Left ventricle myocardium inferior (tissue), 1 donor: Measurements from ENCODE around the gene RPS6KA2. TPM values are rescaled to one million over a fixed set of nuclear protein-coding genes. Genes with fewer than 3 reads are reported as not detected.

Experiments
- DNase-seq: peaks from one replicate; pipeline ENCODE4 v3.0.0-alpha.2; 2020
- H3K27ac ChIP-seq: fragments of 200-600 bp; replicated peaks from 2 replicates; pipeline ENCODE4 v1.8.0; 2021
- H3K27me3 ChIP-seq: fragments of 200-600 bp; 2 replicates; pipeline ENCODE4 v1.8.0; 2021; ENCODE audit warnings: low read depth
- H3K36me3 ChIP-seq: fragments of 200-600 bp; 2 replicates; pipeline ENCODE4 v1.8.0; 2021
- H3K4me1 ChIP-seq: fragments of 200-600 bp; 2 replicates; pipeline ENCODE4 v1.8.0; 2021
- H3K4me3 ChIP-seq: fragments of 200-600 bp; 2 replicates; pipeline ENCODE4 v1.8.0; 2021; ENCODE audit warnings: mild to moderate bottlenecking, moderate library complexity
- H3K9me3 ChIP-seq: fragments of 200-600 bp; replicated peaks from 2 replicates; pipeline ENCODE4 v1.8.0; 2021
- intact Hi-C: fragments of 100-400 bp; cut with micrococcal nuclease; formaldehyde crosslinking; loops from one replicate; pipeline ENCODE4 v1.11.0; 2022
- total RNA-seq: library from RNA; stranded (reverse); fragmentation: NEBNext Ultra II Directional; extraction: Animal tissue kit (Norgen Biotek cat#: 25700); gene quantifications from one replicate; pipeline ENCODE4 v1.2.1, GENCODE V29; 2021
- TF ChIP-seq, protein P1 (sequence below): fragments of 200-600 bp; IDR thresholded peaks from 2 replicates; pipeline ENCODE4 v1.8.0; 2021; ENCODE audit warnings: antibody characterized with exemption, mild to moderate bottlenecking, borderline replicate concordance
- donor health status: DM: no; HTN: yes; CAD: no; lungs with severe emphysema.

The RPS6KA2 gene
- total RNA-seq, 1 donor from 2014 or later, result 77.2 TPM

DNA sequence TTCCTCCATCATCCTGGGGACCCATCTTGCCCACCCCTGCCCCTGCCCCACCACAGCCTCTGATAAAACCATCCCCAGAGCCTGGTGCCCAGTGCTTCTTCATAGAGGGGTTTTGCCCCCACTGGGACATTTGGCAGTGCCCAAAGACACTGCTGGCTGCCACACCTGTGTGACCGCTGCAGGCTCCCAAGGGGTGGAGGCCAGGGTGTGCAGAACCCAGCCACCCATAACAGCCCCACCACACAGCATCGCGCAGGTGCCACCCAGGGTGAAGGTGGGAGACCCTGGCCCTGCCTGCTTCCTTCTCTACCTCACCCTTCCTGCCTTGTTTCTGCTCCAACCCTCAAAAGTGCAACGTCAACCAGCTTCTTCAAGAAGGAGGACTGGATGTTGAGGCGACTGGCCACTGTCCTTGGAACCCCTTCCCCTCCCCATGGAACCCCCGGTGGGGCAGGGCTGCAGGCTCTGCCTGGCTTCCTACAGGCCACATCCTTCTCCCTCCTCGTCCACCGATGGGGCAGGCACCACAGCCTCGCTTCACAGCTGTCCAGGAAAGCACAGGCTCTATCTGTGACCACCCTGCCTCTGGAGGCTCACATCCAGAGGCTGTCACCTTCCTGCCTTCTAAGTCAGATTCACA is 165.1 kb downstream of the RPS6KA2 start:
- Histone ChIP-seq H3K9me3 (no peaks in the 10 kb centered on the region), H3K4me1 (peaks cover 23% of the 10 kb centered on the region), H3K36me3 (peaks cover 52% of the 10 kb centered on the region), H3K27me3 (no peaks in the 10 kb centered on the region), H3K27ac (no peak overlapping the region), H3K4me3 (no peak overlapping the region)
- DNase-seq, result no peak
- TF ChIP-seq, protein P1, sequence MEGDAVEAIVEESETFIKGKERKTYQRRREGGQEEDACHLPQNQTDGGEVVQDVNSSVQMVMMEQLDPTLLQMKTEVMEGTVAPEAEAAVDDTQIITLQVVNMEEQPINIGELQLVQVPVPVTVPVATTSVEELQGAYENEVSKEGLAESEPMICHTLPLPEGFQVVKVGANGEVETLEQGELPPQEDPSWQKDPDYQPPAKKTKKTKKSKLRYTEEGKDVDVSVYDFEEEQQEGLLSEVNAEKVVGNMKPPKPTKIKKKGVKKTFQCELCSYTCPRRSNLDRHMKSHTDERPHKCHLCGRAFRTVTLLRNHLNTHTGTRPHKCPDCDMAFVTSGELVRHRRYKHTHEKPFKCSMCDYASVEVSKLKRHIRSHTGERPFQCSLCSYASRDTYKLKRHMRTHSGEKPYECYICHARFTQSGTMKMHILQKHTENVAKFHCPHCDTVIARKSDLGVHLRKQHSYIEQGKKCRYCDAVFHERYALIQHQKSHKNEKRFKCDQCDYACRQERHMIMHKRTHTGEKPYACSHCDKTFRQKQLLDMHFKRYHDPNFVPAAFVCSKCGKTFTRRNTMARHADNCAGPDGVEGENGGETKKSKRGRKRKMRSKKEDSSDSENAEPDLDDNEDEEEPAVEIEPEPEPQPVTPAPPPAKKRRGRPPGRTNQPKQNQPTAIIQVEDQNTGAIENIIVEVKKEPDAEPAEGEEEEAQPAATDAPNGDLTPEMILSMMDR, result no peak
- intact Hi-C loops, result no loop called here

DNA sequence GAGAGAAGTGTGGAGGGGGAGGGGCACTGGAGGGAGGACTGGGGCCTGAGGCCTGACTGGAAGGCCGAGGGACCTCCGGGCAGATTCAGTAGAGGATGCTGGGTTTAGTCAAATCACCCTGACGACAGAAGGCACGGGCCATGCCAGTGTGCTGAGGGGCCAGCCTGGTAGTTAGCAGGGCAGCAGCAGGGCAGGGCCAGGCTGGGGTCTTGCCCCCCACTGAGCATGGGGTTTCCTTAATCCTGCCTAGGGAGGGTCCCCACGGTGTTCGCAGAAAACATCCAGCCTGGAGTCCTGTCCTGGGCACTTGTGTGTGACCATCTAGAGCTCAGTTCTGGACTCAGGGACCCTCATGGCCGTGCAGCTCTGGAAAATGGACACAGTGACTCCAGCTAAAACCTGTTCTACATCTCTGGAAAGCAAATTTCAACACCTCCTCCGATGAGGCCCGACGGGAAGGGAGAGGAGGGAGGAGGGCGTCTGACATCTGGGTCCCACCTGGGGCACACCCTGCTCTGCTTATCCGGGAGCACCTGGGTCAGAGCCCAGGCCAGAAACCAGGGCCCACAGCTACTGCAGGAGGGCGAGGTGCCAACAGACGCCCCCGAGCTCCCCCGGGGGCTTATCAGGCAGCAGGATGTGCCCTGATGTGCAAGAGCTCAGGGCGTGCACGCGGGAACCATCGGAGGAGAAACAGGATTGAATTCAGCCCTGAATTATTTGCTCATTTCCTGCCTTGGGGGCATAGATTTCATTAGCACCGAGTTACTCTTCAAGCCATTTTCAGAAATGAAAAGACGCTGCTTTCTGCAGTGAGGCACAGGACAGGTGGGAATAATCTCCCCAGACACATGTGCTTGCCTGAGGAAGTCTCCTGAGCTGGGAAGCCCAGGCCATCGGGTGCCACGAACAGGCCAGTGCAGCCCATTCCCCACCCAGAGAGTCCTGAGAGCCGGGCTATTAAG is 166.3 kb downstream of the RPS6KA2 start:
- TF ChIP-seq, protein P1, result no peak
- peak overlapping the region; percentile 30 for H3K27ac ChIP-seq
- no peak overlapping the region for H3K4me3 ChIP-seq
- no peaks in the 10 kb centered on the region for H3K27me3 ChIP-seq
- intact Hi-C loops, result no loop called here
- DNase-seq, result no peak
- peaks cover 53% of the 10 kb centered on the region for H3K36me3 ChIP-seq
- H3K9me3 ChIP-seq, result no peaks in the 10 kb centered on the region
- peaks cover 34% of the 10 kb centered on the region for H3K4me1 ChIP-seq

DNA sequence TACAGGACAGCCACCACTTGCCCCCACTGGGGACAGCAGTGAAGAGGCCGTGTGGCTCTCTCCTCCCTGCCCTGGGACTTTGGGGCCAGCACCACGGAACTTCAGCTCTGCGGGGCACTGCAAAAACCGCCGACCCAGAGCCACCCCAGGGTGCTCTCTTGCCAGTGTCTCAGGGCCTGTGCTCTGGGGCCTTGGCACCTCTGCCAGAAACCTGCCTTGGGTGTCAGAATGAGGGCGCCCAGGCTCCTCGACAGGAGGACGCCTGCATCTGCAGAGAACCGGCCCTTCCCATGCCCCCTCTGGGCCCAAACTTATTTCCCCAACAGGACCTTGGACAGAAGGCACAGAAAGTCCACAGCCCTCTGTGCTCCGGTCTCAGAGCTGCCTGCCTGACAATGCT is 167.1 kb downstream of the RPS6KA2 start:
- H3K9me3 ChIP-seq, result no peaks in the 10 kb centered on the region
- H3K4me3 ChIP-seq, result no peak overlapping the region
- peaks cover 35% of the 10 kb centered on the region for H3K4me1 ChIP-seq
- peaks cover 55% of the 10 kb centered on the region for H3K36me3 ChIP-seq
- TF ChIP-seq, protein P1, result no peak
- H3K27ac ChIP-seq, result no peak overlapping the region
- intact Hi-C loops, result no loop called here
- DNase-seq, result no peak
- no peaks in the 10 kb centered on the region for H3K27me3 ChIP-seq

DNA sequence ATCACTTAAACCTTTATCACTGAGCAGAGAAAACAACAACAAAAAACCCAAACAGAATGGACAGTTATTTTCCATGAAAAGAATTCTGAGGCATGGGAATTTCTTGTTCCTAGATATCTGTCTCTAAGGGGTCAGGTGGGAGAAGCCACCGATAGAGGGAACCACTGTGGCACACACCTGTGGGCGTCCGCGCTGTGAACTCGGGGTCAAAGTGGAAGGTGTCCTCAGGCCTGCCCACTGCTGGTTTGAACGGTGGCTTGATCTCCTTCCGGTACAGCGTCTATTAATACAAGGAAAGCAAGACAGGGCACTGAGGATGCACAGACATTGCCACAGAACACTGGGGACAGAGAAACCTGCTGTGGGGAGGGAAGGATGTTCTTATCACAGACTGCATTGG is 167.8 kb downstream of the RPS6KA2 start:
- intact Hi-C loops, result no loop called here
- no peak for DNase-seq
- TF ChIP-seq, protein P1, result no peak
- Histone ChIP-seq H3K4me3 (no peak overlapping the region), H3K27me3 (no peaks in the 10 kb centered on the region), H3K9me3 (no peaks in the 10 kb centered on the region), H3K4me1 (peaks cover 35% of the 10 kb centered on the region), H3K36me3 (peaks cover 50% of the 10 kb centered on the region), H3K27ac (no peak overlapping the region)

DNA sequence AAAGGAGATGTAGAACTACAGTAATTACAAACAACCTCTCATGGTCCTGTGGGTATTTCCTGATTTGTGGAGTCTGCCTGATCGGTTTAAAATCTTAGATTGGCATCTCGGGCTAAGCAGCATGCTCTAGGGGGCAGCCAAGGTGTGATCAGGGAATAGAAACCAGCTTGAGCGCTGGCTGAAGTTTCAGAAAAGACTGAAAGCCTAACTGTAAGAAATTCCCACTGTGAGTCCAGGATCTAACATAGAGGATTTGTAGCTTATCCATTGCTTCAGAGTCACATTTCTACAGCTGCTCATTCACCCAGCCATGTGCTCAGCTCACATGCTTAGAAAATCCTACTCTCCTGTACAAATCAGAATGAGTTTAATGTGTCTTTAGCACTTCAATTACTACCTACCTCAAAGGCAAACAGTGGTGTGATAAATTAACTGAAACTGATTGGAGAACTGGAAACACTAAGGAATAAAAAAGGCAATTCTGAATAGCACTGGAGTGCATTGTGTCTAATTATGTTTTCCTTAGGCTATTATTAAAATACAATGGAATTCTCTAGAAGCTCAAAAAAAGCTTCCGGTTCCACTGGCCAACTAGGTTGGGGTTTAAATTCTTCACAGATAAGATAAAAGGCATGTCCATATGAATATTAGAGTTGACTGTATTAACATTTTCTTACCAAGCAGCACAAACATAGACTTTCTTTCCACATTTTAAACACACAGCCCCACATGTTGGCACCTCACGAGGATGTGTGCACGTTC is 170.5 kb downstream of the RPS6KA2 start:
- peaks cover 31% of the 10 kb centered on the region for H3K36me3 ChIP-seq
- H3K9me3 ChIP-seq, result no peaks in the 10 kb centered on the region
- H3K4me1 ChIP-seq, result peaks cover 27% of the 10 kb centered on the region
- H3K27ac ChIP-seq, result peak overlapping the region; percentile 65
- TF ChIP-seq, protein P1, result peak; percentile 40
- H3K27me3 ChIP-seq, result no peaks in the 10 kb centered on the region
- intact Hi-C loops, result no loop called here
- no peak overlapping the region for H3K4me3 ChIP-seq
- DNase-seq, result no peak
